Activated gamma-delta T cell (primary cell): Measurements from ENCODE around the gene LCNL1.

Source experiments
- DNase-seq: peaks from one replicate; lab custom pipeline; 2025; lab: John Stamatoyannopoulos, UW

The LCNL1 gene

DNA sequence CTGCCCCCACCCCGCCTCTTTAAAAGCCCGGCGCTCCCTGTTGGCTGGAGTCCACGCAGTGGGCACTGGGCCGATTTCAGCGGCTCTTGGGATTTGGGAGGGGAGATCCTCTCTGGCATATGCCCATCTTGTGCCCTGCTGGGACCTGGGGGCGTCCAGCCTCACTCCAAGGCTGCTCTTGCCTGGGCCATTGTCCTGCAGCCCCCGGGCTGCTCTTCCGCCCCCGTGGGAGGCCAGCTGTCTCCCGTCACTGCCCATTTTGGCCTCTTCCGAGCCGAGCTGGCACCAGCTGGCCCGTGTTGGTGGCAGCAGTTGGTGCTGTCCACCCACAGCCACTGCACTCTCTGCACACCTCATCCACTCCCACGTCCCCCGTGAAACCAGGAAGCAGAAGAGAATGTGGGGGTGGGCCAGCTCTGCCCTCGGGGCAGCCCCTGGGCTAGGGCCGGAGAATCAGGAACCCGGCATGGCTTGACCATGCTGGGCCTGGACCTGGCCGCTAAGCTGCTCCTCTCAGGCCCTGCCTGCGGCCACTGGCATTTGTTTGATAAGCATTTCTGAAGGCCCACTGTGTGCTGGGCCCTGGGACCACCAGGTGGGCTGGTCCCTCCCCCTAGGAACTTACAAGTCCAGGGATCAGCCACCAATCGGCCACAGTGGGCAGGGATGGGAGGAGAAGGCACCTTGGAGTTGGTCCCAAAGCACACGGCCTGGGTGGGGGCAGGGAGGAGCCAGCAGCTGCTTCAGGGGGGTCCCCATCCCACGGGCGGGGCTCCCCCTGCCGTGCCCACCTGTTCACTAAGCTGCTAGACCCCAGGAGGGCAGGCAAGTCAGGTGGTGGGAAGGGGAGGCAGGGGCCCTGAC is 35.5 kb upstream of the LCNL1 start:
- no peak for DNase-seq

DNA sequence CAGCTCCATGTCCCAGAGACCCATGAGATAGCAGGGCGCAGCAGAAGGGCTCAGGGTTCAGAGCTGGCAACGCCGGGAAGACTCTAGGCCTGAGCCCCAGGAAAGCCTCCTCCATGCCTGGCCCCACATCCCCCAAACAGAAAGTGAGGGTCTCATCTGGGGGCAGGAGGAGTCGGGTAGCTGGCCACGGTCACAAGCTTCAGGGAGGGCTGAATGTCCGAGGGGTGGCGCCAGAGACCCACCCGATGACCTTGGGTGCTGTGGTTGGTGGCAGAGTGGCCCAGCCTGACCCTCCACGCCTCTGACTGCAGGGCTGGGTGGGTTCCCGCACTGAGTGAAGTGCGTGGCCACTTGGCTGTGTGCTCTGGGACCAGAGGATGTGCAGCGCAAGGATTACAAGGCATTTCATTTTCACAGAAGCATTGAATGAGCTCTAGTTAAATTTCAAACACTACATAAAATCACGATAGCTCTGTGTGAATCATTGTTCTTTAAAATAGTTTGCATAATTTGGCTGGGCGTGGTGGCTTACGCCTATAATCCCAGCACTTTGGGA is 34.8 kb upstream of the LCNL1 start:
- DNase-seq, result no peak

GRCh38 chr9:136949239-136949816 is 33.5 kb upstream of the LCNL1 start:
- DNase-seq, result no peak

DNA sequence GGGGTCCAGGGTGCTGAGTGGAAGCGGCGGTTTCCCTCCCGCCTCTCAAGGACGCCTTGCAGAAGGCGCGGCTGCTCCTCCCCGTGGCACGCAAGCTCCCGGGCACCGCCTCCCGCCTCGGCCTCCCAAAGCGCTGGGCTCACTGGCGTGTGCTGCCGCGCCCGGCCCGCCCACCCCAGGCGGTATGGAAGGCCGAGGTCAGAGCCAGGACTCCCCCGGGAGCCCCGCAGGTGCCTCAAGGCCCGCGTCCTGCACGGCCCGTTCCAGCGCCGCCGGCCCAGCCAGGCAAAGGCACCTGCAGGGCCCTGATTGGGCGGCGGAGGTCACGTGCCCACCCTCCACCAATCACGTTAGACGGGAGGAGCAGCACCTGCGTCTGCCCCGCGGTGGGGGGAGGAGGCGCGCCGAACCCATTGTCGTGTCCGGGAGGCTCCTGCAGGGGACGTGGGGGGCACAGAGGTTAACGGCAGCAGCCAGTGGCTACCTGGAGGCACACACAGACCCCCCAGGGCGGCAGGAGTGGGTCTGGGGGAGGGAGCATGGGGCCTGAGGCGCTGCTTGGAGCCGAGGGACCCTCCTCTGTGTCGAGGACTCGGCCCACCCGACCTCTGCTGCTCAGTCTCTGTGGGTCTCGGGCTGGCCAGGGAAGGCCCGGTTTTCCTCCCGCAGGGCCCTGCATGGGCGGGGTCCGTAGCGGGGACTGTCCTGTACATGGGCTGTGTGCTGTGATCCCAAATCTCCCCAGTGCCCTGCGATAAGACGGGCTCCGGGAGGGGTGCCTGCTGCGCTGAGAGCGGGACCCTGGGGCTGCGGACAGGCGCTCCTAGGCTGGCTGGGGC is 32.8 kb upstream of the LCNL1 start:
- peak; percentile 96 for DNase-seq

DNA sequence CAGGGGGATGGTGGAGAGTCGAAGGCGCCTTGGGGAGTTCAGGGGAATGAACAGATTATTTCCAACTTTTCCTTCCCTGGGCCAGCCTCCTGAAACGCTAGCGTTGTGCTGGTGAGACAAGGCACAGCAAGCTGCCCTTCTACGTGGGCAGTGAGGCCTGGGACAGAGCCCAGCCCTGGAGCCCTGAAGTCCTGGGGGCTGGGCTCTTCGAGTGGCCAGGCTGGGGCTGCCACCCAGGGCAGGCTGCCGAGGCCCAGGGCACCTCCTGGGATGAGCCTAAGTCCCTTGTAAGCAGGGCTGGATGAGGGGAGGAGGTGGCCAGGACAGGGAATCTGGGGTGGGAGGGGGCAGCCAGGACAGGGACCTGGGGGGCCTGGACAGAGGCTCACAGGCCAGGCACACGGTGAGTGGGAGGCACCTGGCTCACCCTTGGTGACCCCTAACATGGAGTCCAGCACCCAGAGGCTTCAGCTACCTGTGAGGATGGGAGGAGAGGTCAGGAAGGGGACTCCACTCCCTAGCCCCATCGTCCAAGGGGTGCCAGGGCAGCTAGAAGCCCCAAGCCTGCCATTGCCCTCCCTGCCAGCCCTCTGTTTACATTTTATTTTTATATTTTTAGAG is 32.0 kb upstream of the LCNL1 start:
- DNase-seq, result no peak

GRCh38 chr9:136951541-136952320 is 31.1 kb upstream of the LCNL1 start, which contains the start of gene LCN12:
LCN12 (plus strand) TSS chr9:136952273; CDS start chr9:136952328, 55 bp downstream.
- DNase-seq, result no peak

- DNase-seq, result no peak
Observed at GRCh38 chr9:136952321-136952850, 30.4 kb upstream of the LCNL1 start.

DNA sequence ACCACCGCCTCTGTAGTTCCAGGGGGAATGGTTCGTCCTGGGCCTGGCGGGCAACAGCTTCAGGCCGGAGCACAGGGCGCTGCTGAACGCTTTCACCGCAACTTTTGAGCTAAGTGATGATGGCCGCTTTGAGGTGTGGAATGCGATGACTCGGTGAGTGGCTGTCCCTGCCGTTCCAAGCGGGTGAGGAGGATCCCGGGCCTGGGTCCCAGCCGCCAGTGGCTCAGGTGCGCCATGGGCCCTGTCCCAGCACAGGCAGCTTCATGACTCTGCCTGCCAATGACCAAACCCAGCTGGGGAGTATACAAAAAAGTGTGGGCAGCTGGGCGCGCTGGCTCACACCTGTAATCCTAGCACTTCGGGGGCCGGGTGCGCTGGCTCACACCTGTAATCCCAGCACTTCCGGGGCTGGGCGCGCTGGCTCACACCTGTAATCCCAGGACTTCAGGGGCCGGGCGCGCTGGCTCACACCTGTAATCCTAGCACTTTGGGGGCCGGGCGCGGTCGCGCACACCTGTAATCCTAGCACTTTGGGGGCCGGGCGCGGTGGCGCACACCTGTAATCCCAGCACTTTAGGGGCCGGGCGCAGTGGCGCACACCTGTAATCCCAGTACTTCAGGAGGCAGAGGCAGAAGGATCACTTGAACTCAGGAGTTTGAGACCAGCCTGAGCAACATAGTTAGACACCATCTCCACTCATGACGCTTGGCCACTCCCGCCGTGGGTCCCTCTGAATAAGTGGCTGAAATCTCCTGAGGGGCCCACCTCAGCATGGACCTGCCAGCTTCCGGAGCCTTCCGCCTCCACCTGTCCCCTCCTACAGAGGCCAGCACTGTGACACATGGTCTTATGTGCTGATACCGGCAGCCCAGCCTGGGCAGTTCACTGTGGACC is 29.7 kb upstream of the LCNL1 start:
- DNase-seq, result no peak

DNA sequence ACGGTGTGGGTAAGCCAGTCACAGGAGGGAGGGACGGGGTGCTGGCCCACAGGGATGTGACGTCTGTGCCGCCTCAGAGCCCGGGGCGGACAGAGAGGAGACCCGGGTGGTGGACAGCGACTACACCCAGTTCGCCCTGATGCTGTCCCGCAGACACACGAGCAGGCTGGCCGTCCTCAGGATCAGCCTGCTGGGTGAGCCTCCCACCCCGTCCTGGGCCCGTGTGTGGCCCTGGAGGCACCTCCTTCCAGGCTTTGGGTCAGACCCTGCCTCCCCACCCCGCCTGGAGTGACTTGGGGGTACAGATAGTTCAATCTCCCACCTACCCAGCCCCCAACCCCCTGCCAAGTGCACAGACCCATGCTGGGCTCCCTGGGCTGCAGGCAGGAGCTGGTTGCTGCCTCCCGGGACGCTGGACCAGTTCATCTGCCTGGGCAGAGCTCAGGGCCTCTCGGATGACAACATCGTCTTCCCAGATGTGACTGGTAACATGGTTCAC is 29.0 kb upstream of the LCNL1 start:
- DNase-seq, result no peak

GRCh38 chr9:136954270-136955083 is 28.3 kb upstream of the LCNL1 start:
- no peak for DNase-seq

- no peak for DNase-seq
Observed at GRCh38 chr9:136955202-136955942, 27.4 kb upstream of the LCNL1 start.

DNA sequence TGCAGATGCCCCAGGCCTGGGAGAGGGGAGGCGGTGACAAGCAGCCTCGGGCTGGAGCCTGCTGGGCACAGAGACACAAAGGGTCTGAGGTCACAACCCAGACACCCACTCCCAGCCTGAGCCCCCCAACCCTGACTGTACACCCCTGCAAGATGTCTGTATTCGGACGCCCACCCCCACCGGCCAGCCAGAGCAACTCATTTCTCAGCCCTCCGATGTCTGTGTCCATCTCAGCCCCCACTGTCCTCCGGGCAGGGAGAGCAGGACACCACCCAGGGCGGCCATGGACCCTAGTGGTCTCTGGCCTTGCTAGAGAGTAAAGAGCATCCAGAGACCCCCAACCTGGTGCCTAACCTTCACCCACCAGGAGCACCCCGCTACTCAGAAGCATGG is 26.9 kb upstream of the LCNL1 start:
- DNase-seq, result no peak

DNA sequence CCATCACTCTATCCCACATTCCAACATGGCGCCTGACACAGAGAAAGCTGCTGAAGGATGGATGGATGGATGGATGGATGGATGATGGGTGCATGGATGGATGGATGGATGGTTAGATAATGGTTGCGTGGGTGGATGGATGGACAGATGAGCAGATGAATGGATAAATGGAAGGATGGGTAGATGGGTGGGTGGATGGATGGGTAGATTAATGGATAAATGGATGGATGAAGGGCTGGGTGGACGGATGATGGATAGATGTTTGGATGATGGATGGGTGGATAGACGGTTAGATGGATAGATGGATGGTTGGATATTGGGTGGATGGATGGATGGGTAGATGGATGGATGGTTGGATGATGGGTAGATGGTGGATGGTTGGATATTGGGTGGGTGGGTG is 26.2 kb upstream of the LCNL1 start:
- no peak for DNase-seq

DNA sequence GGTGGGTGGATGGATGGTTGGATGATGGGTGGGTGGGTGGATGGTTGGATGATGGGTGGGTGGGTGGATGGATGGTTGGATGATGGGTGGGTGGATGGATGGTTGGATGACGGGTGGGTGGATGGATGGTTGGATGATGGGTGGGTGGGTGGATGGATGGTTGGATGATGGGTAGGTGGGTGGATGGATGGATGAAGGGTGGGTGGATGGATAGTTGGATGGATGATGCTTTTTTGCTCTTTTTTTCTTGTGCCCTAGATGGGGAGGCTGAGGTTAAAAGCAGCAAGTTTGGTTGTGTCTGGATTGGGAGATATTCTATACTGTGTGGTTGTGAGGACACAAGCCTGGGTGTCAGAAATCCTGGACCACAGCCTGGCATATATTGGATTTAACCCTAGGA is 25.3 kb upstream of the LCNL1 start:
- DNase-seq, result no peak

- DNase-seq, result no peak
Observed at GRCh38 chr9:136957901-136958300, 24.9 kb upstream of the LCNL1 start.

- DNase-seq, result no peak
Observed at GRCh38 chr9:136958473-136958872, 24.3 kb upstream of the LCNL1 start.

DNA sequence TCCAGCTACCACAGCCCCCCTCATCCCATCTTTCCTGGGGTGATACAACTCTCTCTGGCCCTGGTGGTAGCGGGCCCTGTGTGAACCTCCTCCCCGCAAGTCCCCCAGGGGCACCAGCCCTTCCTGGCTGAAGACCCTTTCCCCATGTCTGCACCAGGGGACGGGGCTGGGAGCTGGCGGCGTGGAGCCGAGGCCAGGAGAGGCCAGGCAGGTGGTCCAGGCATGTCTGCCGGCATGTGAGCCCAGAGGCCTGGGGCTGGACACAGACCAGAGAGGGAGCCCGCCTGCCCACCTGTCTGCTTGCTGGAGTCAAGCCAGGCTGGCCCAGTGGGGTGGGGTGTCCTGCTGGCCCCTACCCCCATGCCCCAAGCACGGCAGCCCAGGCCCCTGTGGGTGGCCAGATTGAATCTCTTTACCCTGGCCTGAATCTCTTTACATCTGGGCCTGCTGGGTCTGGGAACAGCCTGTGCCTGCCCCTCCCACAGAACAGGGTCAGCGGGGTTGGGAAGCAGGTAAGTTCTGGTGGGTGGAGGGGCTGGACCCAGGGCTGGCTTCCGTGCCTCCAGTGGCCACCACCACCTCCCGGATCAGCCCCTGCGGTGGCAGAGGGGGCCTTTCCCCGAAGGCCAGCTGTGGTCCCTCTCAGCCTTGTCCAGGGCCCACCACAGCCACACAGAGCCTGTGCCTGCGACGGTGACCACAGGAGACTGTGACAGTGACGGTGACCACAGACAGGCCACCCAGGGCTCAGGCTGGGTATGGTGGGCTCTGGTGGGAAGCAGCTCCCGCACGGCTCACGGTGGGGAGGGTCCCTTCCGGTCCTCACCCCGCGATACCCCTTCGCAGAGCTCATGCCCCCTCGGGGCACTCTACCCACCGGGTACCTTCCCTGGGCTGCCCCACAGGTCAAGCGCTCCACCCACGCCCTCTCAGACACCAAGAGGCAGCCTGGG is 23.6 kb upstream of the LCNL1 start:
- DNase-seq, result no peak
